ENCODE results near the gene CLEC16A.

CLEC16A gene

GRCh38 chr16:11224096-11224893 lies 279.9 kb downstream of the CLEC16A start:
- peak; percentile 39 to 64 (median 64) for DNase-seq (ENCODE audit: low read depth in 3 of 3)

- peak; percentile 64 to 86 (median 85) for DNase-seq (ENCODE audit: low read depth in 3 of 3)
Observed at GRCh38 chr16:11224894-11225676, 280.7 kb downstream of the CLEC16A start.

- no peak for DNase-seq (ENCODE audit: low read depth in 3 of 3)
Observed at GRCh38 chr16:11225677-11226549, 281.5 kb downstream of the CLEC16A start.

DNA sequence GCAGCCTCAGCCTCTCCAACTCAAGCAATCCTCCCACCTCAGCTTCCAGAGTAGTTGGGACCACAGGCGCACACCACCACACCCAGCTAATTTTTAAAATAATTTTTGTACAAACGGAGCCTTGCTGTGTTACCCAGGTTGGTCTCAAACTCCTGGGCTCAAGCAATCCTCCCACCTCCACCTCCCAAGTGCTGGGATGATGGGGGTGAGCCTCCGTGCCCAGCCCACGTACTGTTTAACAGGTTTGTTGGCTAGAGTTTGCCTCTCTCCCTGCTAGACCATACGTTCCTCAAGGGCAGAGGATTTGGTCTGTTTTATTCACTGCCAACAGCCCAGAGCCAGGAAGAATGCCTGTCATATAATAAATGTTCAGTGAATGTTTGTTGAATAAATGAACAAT lies 285.1 kb downstream of the CLEC16A start:
- DNase-seq (ENCODE audit: low read depth in 3 of 3) = no peak

DNA sequence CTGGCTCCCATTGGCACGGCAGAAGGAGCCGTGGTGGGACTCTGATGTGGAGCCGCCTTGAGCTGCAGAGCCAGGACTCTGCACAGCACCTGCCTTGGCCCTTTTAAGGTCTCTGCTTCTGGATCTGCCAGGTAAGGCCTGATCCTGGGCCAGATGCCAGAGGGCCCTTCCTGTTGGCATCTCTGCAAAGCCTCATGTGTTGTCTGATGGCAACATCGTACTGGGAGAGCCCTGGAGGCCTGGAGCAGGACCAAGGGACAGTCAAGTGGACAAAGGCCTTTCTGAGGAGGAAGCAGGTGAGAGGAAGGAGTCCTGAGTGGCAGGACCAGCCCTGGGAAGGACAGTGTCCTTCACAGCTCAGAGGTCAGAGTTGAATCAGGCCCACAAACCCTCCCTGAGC lies 285.5 kb downstream of the CLEC16A start:
- DNase-seq (ENCODE audit: low read depth in 3 of 3) = no peak

DNA sequence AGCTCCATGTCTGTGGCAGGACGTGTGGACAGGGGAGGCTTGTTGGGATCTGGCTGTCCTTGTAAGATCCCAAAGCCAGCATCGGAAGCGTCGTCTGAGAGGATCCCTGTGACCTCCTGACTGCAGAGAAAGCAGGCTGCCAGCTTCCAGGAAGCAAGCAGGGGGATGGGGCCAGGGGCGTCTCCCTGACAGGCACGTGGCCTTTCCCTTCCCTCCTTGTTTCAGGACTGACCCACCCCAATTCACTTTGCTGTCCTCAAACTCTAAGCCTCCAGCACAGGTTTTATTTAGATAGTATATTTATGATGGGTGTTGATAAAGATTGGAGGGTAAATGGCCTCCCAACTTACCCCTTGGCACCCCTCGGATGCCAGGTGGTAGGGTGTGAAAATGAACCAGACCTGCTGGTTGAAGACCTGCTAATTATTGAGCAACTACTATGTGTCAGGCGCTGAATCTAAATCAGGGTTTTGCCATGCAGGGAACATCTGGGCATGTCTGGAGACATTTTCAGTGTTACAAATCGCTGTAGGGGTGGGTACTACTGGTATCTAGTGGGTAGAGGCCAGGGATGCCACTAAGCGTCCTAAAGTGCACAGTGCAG lies 287.1 kb downstream of the CLEC16A start:
- no peak for DNase-seq (ENCODE audit: low read depth in 3 of 3)

Data from stimulated activated CD4-positive, alpha-beta T cell treated with anti-CD3 and anti-CD28 coated beads, TNF-alpha, amount 100 ng/mL, for 48 hours (primary cell).